ELR (cell line): Measurements from ENCODE around the gene ALAD.
"Not testable (repeated sequence)": the region's sequence is repeated elsewhere in the genome, so short reads cannot be mapped to it uniquely, and the experiment has no call there.

Source experiments
- DNase-seq: peaks from one replicate; pipeline ENCODE4 v3.0.0-alpha.2; 2015; ENCODE audit warnings: low read depth

Gene ALAD

DNA sequence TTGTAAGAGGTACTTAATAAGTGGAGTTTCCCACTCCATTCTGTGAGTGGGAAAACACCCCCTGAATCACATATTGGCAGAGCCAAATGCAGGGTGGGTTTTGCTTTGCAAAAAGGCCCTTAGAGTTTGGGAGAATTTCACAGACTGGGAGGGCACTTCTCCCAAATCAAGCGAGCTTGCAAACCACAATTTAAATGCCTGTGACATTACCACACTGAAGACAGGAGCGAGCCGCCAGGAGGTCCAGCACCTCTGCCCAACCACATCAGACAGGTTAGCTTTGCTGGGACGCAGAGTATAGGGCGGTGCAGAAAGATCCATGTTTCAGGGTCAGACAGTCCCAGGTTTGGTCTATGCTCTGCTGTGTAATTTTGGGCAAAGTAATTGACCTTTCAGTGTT is 2.3 kb downstream of the ALAD start:
- peak; percentile 31 for DNase-seq

- DNase-seq = no peak
Measured at GRCh38 chr9:113397203-113397631, 3.9 kb downstream of the ALAD start.

GRCh38 chr9:113395000-113395861 is 5.9 kb downstream of the ALAD start:
- DNase-seq = no peak

- no peak for DNase-seq
Measured at GRCh38 chr9:113393281-113393680, 7.8 kb downstream of the ALAD start.

- no peak for DNase-seq
Measured at GRCh38 chr9:113391917-113392316, 9.2 kb downstream of the ALAD start.

DNA sequence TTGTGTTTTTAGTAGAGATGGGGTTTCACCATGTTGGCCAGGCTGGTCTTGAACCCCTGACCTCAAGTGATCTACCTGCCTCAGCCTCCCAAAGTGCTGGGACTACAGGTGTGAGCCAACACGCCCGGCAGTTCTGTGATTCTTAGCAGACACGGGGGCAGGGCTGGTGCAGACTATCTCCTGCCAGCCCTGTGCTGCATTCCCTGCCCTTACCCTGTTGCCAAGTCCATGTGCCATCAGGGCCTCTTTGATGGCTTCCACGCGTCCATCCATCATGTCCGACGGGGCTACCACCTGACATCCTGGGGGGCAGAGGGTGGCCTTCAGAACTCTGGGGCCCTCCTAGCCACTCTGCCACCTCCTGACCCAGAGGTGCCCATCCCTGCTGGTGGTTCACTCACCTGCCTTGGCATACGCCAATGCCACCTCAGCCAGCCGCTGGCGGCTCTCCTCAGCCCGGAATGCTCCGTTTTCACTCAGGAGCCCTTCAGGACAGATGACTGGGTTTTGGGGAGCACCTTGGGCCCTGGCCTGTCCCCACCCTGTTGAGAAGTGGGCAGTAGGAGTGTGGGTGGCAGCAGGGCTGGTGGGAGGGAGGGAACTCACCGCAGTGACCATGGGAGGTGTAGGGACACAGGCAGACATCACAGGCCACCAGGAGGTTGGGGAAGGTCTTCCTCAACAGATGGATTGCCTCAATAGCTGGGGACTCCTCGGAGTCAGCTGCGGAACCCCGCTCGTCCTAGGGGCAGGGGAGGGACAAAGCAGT is 10.7 kb downstream of the ALAD start:
- DNase-seq = no peak

DNA sequence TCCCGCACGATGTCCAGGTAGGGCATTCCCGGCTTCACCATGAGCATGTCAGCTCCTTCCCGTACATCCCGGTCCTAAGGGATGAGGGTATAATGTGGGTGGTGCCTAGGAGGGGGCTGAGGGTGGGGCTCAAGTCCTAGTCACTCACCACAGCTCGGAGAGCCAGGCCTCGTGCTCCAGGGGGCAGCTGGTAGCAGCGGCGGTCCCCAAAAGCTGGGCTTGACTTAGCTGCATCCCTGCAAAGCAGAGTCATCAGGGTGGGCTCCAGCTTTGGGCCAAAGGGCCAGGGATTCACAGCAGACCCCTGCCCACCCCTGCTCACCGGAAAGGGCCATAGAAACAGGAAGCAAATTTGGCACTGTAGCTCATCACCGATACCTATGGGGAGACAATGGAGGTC is 11.6 kb downstream of the ALAD start:
- DNase-seq = no peak

DNA sequence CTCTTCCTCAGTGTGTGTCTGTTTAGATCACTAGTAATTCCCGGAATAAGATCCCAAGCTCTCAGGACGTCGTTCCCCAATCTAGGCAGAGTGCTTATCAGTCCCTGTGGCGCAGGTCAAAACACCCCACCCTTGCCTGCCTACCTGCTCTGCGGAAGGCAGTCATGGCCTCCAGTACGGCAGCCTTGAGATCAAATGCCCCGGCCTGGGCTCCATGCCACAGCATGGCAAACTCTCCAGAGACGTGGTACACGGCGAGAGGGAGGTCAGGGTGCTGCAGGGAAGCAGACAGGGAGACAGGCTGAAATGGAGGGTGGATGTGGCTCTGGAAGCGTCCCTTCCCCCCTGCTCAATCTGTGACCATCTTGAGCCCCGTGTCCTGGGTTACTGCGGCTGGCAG is 12.3 kb downstream of the ALAD start:
- no peak for DNase-seq

- no peak for DNase-seq
Measured at GRCh38 chr9:113387560-113388230, 13.4 kb downstream of the ALAD start.

DNA sequence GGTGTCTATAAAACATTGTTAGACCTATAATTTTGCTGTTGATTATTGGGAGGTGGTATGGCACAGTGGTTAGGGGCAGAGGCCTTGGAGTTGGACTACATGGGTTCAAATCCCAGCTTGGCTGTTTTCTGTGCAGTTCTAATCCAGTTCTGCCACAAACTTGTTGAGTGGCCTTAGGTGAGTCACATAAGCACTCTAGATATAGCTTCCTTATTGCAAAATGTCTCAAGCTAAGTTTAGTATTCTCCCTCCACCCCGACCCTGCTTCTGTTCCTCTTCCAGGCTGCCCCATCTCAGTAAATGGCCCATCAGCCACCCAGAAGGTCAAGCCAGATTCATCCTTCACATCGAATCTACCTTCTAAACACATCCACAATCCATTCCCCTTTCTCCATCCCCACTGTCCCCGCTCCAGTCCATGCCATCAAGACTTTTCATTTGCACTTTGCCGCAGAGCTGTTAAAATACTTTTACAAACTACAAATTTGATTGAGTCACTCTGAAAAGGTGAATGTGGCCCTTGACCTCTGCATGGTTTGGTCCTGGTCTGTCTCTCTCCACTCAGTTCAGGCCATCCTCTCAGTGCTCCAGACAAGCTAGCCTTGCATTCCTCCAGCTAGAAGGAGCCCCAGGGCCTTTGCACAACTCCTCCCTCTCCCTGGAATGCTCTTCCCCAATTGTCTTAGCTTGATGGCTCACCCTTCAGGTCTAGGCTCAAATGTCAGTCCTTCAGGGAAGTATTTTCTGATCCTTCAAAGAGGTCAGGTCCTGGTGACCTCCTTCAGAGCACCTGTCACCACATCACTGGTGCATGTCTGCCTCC is 14.3 kb downstream of the ALAD start:
- DNase-seq = no peak

- DNase-seq = no peak
Measured at GRCh38 chr9:113381909-113382411, 19.1 kb downstream of the ALAD start.

DNA sequence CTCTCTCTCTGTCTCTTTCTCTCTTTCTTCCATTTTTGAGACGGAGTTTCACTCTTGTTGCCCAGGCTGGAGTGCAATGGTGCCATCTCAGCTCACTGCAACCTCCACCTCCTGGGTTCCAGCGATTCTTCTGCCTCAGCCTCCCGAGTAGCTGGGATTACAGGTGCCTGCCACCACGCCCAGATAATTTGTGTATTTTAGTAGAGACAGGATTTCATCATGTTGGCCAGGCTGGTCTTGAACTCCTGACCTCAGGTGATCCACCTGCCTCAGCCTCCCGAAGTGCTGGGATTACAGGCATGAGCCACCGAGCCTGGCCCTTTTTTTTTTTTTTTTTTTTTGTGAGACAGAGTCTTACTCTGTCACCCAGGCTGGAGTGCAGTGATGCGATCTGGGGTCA is 19.6 kb downstream of the ALAD start:
- not testable (repeated sequence) for DNase-seq

DNA sequence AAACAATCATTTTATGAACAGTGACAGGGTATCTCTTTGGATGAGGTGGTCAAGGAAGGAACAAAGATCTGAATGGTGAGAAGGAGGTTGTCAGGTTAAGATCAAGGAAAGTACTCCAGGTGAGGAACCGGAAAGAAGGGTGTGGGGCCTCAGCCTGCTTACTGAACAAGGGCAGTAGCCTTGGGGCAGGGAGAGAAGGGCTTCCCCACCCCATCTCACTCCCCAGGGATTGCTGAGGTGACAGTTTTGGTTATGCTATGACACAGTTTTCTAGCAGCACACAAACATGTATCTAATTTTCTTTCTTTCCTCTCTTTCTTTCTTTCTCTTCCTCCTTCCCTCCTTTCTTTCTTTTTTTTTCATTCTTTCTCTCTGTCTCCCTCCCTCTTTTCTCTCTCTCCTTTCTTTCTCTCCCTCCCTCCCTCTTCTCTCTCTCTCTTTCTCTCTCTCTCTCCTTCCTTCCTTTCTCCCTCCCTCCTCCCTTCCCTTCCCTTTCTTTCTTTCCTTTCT is 20.2 kb downstream of the ALAD start:
- DNase-seq = no peak

DNA sequence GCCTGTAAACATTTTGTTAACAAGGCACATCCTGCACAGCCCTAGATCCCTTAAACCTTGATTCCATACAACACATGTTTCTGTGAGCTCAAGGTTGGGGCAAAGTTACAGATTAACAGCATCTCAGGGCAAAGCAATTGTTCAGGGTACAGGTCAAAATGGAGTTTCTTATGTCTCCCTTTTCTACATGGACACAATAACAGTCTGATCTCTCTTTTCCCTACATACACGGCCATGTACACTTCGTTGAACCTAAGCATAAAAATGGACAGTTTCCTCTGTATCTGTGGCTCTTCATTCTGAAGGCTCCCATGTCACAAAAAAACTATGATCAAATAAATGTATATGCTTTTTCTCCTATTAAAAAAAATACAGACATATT is 21.3 kb downstream of the ALAD start:
- not testable (repeated sequence) for DNase-seq

GRCh38 chr9:113379094-113379828 is 21.8 kb downstream of the ALAD start:
- not testable (repeated sequence) for DNase-seq

DNA sequence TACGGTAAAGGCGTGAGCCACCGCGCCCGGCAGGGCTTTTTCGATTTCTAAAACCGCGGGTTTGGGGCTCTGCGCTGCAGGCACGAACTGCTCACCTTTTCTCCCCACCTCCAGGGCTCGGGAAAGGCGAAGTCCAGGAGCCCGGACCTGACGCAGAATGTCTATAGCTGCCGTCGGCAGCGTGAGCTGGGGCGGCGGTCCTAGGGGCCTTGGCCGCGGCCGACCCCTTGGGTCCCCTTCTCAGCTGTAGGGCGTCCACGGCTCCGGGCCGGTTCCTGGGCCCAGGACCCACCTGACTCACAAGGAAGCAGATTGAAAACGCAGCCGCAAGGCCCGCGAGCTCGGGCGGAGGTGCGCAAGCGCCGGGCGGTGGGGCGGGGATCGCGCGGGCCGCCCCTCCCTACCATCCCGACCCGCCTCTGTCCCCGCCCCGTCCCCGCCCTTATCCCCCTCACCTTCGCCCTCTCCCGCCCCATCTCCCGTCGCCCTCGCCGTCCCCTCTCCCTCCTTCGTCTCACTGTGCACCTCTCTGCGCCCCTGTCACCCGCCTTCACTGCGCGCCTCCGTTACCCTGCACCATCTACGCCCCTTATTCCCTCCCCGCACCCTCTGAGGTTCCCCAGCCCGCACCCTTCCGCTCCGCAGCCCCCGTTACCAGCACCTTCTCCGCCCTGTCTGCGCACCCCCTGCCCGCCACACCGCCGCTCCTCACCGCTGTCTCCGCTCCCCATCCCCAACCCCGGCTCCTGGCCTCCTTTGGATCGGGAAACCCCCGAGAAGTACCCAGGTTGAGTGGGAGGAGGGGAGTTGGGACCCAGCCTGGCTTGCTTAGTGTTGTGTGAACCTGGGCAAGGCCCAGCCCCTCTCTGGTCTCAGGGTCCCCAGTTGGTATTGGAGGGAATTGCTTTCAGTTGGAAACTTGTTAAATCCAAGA is 24.2 kb downstream of the ALAD start, which contains the start of gene HDHD3:
HDHD3 (minus strand) TSS at position 353 of the 934 bp plus-strand sequence. CDS start 2,632 bp downstream, outside the sequence.
- DNase-seq = peak; percentile 86

DNA sequence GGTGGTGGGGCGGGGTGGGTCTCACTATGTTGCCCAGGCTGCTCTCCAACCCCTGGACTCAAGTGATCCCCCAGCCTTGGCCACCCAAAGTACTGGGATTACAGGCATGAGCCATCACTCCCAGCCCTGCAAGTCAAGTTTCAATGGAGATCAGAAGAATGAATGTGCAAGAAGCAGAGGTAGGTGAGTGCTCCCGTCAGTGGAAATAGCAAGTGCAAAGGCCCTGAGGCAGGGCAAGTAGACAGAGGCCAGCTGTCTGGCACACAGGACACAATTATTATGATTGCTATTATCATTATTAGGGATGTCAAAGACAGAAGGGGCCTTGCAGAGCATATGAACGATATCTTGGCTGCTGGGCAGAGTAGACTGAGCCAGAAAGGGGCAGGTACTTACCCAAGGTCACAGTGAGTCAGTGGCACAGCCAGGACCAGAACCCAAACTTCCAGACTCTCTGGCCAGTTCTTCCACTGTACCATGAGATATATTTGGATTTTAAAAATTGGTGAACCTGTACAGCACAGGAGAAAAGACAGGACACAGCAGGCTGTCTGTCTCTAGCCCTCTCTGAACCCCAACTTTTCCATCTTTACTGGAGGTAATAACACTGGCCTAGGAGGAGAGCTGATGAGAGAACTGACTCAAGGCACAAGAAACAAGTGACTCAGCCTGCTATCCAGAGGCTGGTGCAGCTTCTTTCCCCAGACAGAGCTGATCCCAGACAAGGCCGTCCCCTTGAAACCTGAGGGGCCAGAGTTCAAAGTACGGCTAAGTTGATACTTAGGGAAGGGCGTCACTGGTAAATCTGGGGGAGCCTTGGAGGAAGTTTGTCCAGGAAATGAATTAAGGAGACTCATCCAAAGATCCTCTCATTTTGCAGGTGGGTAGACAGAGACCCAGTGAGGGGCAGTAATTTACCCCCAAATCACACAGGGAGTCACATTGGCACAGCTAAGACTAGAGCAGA is 25.7 kb downstream of the ALAD start:
- DNase-seq = peak; percentile 55
